HG02678 (cell line): ENCODE results near the gene PCK2.

ENCODE experiments used
- ATAC-seq: cut with Tn5 transposase; IDR thresholded peaks from one replicate; pipeline ENCODE4 v1.9.1; 2021; ENCODE audit warnings: mild to moderate bottlenecking, moderate library complexity; ENCODE audit not compliant: unreplicated experiment

PCK2 gene

DNA sequence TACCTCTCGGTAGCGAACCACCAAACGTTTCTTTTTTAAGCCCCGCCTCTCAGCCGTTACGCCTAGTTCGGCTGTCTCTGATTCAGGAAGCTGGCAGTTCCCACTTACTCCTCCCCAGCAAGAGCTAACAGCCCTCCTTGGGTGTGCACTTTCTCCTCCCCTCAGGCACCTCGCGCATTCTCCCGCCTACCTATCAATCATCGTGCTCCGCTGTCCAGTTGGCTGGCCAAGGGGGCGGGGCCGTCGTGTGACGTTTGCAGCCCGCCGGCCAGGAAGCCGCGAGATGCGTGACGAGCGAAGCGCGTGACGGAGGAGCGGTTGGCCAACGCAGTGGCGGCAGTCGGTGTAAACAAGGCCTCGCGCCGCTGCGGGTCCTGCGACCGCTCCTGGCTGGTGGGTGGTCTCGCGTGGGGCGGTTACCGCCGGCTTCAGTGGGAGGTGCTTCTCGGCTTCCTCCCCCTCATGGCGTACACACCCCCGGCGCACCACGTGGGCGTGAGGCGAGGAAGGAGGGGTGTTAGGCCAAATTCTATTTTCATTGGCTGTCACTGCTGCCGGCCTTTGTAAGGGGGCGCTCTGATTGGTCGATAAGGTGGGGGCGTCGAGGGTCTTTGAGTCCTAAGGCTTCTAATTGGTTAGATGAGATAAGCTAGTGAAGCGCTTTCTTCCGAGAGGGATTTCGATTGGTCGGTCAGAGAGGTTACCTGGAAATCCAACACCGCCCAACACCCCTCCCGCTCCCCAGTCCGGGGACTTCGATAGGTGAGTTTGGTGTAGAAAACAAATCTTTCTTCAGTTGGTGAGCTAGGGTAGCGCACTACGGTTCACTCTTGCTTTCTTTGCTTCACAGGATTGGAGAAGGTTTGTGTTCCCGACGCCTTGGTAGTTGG is 20.7 kb downstream of the PCK2 start, which contains the start of the genes DCAF11 and NRL:
Gene DCAF11, plus strand, starts transcription at position 246 of the 890 bp plus-strand sequence. CDS start 818 bp downstream, outside the sequence.
Gene NRL, minus strand, starts transcription at position 418 of the 890 bp plus-strand sequence. CDS start 32,101 bp downstream, outside the sequence.
- ATAC-seq = peak; percentile 82

DNA sequence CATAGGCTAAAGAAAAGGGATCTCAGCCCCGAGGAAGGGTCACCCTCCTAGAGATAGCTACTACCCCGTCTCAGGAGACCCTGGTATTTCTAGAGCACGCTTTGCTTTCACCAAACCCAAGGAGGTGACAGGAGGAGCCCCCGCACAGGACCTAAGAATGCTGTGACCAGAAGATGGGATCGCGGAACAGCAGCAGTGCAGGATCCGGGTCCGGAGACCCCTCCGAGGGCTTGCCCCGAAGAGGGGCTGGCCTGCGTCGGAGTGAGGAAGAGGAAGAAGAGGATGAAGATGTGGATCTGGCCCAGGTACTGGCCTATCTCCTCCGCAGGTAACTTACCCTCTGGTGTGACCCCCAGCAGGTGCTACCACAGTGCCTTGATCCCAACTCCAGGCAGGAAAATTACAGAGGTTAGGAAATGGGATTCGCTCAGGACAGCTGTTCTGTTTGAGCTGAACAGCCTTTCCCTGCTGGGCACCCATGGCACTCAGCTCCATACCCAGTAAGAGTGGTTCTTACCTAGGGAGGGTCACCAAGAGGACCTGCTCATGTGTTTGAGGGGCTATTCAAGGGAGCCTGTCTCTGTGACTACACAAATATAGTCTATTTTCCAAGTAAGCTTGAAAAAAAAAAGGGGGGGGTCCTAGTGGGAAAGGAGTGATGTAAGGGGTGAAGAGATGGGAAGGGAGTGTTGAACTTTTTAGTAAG is 21.5 kb downstream of the PCK2 start:
- ATAC-seq = no peak

DNA sequence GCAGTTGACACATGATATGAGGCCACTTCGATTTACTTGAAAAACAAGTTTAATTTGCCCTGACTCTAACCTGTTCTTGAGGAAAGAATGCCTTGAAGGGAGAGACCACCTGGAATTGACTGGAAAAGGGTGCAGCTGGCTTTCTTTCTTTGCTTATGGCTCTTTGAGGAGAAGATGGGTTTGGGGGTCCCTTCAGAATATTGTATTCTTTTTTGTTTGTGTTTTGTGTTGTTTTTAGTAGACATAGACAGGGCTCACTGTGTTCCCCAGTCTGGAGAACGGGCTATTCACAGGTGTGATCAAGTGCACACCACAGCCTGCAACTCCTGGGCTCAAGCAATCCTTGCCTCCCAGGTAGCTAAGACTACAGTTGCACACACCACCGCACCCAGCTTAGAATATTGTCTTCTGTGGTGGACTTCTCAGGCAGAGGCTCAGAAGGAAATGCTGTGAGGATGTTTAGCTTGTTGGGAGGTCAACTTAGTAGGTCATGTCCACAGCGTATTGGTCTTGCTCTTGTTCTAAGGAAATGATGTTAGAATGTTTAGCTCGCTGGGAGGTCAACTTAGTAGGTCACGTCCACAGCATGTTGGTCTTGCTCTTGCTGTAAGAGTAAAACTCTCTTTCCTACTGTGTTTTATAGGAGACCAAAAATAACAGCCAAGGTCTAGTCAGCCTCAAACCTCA is 22.2 kb downstream of the PCK2 start:
- ATAC-seq = no peak

DNA sequence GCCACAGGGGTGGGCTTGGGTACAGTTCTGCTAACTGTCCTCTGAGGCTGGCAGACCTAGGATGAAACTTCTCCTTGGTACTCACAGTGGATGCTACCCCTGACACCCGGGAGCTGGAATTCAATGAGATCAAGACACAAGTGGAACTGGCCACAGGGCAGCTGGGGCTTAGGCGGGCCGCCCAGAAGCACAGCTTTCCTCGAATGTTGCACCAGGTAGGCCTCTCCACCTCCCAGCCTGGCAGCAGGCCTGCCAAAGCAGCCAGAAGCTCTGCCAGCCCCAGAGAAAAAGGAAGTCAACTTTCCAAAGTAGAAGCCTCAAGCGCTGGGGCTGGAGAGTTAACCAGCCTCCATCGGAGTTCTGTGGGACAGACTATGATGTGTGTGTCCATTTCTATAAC is 23.1 kb downstream of the PCK2 start:
- no peak for ATAC-seq

DNA sequence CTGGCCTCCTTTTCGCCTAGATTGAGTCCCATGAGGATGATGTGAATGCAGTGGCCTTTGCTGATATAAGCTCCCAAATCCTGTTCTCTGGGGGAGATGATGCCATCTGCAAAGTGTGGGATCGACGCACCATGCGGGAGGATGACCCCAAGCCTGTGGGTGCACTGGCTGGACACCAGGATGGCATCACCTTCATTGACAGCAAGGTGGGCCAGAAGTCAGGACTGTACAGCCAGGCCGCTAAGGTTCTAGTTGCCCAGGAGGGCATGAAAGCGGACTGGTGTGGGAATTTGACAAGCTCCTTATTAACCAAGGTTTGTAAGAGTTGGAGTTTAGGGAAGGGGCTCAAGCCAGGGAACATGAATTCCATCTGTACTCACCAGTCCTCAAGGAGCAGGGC is 25.6 kb downstream of the PCK2 start:
- ATAC-seq = no peak

DNA sequence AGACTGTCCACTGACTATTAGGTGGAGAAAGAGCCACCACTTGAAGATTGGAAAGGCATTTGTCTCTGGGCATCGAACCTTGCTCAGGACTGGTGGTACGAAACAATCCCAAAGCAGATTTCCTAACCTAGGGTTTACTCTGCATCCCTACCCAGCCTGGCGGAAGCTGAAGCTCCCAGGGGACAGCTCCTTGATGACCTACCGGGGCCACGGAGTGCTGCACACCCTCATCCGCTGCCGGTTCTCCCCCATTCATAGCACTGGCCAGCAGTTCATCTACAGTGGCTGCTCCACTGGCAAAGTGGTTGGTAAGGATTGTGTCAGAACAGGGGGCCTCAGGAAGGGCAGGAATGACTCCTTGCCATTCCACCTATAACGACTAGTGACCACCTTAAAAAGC is 27.1 kb downstream of the PCK2 start:
- no peak for ATAC-seq

DNA sequence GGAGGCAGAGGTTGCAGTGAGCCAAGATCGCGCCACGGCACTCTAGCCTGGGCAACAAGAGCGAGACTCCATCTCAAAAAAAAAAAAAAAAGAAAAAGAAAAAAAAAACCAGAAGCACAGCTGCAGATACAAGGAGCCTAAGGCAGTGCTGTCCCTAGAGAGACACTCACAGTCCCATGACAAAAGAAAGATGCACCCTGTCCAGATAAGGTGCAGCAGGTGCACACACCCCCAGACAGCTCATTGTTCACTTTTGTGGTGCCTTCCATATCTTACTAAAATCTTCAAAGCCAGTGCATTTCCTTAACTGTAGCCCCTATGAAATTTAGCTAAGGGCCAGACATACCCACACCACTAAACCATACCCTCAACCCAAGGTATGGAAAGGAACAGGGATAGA is 28.3 kb downstream of the PCK2 start:
- ATAC-seq = no peak

DNA sequence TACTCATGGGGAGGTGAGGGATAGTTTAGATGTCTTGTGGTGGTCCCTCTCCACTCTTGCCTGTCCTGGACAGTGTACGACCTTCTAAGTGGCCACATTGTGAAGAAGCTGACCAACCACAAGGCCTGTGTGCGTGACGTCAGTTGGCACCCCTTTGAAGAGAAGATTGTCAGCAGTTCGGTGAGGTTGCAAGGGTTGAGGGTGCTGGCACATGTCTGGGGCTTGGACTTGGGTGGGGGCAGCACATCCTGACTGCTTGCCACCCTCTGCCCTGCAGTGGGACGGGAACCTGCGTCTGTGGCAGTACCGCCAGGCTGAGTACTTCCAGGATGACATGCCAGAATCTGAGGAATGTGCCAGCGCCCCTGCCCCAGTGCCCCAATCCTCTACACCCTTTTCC is 28.8 kb downstream of the PCK2 start:
- no peak for ATAC-seq

DNA sequence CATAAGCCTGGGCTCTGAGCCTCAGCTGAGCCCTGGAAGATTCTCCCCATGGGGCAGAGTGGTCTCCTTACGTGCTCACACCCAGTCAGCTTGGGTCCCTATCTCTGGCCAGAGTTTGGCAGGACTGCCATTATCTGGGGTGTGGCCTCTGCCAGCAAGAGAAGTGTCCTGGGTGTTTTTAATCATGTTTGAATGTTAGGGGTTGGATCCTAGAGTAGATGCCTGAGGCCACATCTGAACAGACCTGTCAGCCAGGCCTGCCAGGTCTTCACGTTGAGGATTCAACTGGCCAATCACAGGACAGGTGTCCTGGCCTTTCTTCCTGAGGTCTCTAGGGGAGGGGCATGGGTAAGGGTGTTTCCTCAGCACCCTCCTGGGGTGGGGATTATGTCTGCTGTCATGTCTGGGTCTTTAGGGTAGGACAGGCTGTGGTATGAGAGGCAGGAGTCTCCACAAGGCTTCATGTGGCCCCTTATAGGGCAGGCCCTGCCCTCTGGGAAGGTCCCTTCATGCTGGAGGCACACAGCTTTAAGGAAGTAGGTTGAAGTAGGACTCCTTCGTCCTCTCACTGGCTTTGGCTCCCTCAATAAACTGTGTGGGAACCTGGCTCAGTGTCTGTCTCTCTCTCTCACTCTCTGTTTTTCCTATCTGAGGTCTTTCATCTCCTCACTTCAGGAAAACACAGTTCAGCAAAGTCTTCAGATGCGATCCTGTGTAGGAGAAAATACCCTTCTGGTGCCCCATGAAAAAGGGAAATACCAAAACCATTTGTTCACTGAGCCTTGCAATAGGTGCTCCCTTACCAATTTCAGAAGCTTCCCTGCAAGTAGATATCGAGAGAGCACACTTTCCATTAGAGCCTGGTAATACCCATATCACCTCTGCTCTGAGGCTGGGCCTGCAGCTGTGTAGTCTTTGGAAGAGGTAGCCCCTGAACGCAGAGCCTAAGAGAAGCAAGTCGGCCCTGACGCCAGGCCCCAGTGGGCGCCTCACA is 29.6 kb downstream of the PCK2 start:
- peak; percentile 68 for ATAC-seq

DNA sequence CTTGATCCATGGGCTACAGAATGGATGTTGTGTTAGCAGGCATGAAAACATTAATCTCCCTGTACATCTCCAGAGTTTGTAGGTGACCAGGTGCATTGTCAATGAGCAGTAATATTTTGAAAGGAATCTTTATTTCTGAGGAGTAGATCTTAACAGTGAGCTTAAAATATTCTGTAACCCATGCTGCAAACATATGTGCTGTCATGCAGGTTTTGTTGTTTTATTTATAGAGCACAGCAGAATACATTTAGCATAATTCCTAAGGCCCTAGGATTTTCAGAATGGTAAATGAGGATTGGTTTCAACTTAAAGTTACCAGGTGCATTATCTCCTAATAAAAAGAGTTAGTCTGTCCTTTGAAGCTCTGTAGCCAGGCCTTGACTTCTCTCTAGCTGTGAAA is 32.8 kb downstream of the PCK2 start:
- no peak for ATAC-seq

DNA sequence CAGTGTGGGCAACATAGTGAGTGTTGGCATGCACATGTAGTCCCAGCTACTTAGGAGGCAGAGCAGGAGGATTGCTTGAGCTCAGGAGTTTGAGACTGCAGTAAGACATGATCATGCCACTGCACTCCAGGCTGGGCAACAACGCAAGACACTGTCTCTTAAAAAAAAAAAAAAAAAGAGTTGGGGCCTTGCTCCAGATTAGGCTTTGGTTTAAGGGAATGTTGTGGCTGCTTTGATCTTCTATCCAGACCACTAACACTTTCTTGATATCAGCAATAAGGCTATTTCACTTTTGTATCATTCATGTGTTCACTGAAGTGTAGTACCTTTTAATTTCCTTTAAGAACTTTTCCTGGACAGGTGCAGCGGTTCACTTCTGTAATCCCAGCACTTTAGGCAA is 33.6 kb downstream of the PCK2 start:
- no peak for ATAC-seq

DNA sequence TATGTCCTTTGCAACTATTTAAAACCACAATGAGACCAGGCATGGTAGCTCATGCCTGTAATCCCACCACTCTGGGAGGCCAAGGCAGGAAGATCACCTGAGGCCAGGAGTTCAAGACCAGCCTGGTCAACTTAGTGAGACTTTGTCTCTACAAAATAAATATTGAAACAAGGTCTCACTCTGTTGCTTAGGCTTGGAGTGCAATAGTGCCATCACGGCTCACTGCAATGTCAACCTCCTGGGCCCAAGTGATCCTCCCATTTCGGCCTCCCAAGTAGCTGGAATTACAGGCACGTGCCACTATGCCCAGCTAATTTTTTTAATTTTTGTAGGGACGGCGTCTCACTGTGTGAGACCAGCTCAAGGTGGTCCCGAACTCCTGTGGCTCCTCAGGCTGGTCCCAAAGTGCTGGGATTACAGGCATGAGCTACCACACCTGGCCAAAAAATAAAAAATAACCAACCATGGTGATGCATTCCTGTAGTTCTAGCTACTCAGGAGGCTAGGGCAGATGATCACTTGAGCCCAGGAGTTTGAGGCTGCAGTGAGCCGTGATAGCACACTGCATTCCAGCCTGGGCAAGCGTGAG is 35.4 kb downstream of the PCK2 start:
- ATAC-seq = no peak

DNA sequence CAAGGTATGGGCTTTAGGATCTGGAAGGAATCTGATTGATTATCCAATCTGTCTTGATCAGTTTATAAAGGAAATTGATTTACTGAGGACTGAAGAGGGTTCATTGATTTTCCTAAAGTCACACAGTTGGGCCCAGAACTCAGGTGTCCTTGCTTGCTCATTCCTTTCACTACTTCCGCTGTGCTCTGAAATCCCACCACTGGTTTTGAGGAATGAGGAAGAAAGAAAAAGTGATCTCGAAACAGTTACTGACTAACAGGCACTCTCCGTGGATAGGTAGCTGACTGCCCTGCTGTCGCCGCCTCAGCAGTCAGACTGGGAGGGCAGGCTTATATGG is 36.2 kb downstream of the PCK2 start, which contains the start of gene FITM1:
Gene FITM1, plus strand, starts transcription at position 280 of the 337 bp plus-strand sequence. CDS start 905 bp downstream, outside the sequence.
- ATAC-seq = no peak

DNA sequence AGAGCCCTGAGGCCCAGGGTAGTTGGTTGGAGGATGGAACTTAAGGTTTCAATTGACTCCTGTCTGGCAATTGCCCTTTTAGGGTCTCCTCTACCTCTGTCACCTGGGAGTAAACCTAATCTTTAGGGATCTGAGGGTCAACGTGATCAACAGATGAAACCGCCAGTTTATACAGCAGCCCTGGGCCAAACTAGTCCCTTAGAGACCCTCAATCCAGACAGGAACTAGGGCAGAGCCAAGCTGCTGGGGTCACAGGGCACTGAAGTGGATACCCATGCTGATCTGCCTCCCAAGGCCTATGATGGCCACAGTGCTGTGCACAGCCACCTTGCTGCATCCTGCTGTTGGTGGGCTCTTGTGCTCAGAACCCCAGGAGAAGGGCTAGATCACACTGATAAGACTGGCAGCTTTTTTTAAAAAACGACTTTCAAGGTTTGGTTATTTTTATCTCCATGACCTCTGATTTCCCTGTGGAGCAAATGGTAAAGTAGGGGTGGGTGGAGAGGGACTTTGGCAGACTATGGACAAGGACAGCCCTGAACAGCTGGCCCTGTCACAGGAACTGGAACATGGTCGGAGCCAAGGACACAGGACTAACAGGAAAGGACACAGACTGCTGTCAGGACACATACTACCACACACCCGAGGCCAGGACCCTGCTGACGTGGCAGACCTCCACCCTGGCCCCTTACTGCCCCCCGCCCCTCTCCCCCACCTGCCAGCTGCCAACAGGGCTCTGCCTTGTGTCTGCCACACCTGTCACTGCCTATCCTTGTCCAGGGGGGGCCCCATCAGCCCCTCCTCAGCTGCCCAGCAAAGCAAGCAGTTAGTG is 36.8 kb downstream of the PCK2 start:
- ATAC-seq = no peak

DNA sequence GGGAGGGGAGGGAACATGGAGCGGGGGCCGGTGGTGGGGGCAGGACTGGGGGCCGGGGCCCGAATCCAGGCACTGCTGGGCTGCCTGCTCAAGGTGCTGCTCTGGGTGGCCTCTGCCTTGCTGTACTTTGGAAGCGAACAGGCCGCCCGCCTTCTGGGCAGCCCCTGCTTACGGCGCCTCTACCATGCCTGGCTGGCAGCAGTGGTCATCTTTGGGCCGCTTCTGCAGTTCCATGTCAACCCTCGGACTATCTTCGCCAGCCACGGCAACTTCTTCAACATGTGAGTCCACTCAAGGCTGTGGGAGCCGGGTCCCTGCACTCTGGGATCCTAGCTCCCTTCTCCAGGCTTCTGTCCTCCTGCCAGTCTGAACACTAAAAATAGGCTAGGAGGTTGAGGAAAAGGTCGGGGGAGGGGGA is 37.4 kb downstream of the PCK2 start:
- ATAC-seq = no peak

DNA sequence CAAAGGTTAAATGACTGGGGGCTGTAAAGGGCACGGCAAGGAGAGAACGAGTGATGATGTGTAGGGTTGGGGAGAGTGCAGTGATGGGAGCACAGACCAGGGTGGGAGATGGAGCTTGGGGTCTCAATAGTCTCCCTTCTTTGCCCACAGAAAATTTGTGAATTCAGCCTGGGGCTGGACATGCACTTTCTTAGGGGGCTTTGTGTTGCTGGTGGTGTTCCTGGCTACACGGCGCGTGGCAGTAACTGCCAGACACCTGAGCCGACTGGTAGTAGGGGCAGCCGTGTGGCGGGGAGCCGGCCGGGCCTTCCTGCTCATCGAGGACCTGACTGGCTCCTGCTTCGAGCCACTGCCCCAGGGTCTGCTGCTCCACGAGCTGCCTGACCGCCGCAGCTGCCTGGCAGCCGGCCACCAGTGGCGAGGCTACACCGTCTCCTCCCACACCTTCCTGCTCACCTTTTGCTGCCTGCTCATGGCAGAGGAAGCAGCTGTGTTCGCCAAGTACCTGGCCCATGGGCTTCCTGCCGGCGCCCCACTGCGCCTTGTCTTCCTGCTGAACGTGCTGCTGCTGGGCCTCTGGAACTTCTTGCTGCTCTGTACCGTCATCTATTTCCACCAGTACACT is 38.1 kb downstream of the PCK2 start:
- ATAC-seq = no peak

DNA sequence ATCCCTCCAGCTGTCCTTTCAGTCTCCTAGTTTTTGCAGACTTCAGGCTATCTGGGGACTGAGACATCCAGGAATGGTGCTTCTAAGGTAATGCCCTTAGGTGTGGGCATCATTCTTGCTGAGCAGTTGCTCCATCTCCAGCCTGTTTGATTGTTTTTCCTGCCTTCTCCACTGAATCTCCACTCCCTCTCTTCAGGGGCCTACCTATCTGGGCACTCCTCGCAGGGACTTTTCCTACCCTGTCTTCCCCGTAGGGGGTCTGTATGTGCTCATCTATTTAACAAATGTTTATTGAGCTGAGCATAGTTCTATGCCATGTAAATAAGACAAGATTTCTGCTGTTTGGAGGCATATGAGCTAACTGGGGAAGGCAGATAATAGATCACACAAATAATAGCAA is 38.9 kb downstream of the PCK2 start:
- no peak for ATAC-seq

DNA sequence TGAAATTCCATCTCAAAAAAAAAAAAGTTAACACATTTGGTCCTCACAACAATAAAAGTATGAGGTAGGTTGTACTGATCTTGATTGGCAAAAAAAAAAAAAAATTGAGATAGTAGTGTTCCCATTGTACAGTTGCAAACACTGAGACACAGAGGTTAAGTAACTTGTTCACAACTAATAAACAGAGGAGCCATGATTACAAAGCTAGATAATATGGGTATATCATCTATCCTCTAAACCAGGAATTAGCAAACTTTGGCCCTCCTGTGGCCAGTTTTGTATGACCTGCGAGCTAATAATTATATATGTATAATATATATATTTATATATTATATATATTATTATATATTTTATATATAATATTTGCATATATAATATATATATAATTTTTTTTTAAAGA is 39.6 kb downstream of the PCK2 start:
- no peak for ATAC-seq

DNA sequence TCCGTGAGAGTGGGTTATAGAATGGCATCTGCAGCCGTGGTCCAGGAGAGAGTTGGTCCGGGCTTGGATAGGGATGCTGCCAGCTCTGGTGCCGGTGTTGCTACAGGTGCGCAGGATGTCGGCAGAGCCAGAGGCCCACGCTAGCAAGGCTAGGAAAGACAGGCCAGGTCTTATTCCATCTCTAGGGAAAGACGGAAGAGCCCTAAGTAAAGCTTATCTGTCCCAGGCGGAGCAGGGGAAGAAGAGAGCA is 41.4 kb downstream of the PCK2 start:
- no peak for ATAC-seq
